Chondrocyte (in vitro differentiated cells): ENCODE data around the gene ZNF423. TPM values are rescaled to one million over a fixed set of nuclear protein-coding genes. Genes with fewer than 3 reads are reported as not detected.

Source experiments
- DNase-seq: peaks from one replicate; pipeline ENCODE4 v3.0.0; 2021; ENCODE audit warnings: mixed read lengths, low spot score
- H3K27ac Mint-ChIP-seq: one replicate; pipeline ENCODE4 v1.8.0; 2021; ENCODE audit warnings: mild to moderate bottlenecking, moderate library complexity, mixed read lengths; ENCODE audit not compliant: unreplicated experiment
- H3K27me3 Mint-ChIP-seq: 2 replicates; pipeline ENCODE4 v1.8.0; 2021; ENCODE audit warnings: low read depth, mixed read lengths
- H3K36me3 Mint-ChIP-seq: 2 replicates; pipeline ENCODE4 v1.8.0; 2021; ENCODE audit warnings: low read depth, mixed read lengths
- H3K4me1 Mint-ChIP-seq: 2 replicates; pipeline ENCODE4 v1.8.0; 2021; ENCODE audit warnings: low read depth, mild to moderate bottlenecking, mixed read lengths
- H3K4me3 Mint-ChIP-seq: one replicate; pipeline ENCODE4 v1.8.0; 2021; ENCODE audit warnings: mild to moderate bottlenecking, moderate library complexity, mixed read lengths; ENCODE audit not compliant: unreplicated experiment
- H3K9me3 Mint-ChIP-seq: 2 replicates; pipeline ENCODE4 v1.8.0; 2021; ENCODE audit warnings: low read depth, mixed read lengths
- CTCF ChIP-seq: fragments of 200-600 bp; sonication (generic); IDR thresholded peaks from 2 replicates; pipeline ENCODE4 v1.5.0; 2021; ENCODE audit warnings: antibody characterized with exemption, mild to moderate bottlenecking, moderate library complexity
- total RNA-seq: library from RNA; stranded (reverse); gene quantifications from 3 replicates; pipeline ENCODE4 v1.2.1, GENCODE V29; 2021

ZNF423 gene
- total RNA-seq, 1 donor from 2014 or later, result 4.7 TPM

- no peak for TF ChIP-seq CTCF
- no peaks in the 10 kb centered on the region for H3K36me3 Mint-ChIP-seq
- peak; percentile 39 for DNase-seq
- H3K9me3 Mint-ChIP-seq, result peaks cover 3% of the 10 kb centered on the region
- H3K4me3 Mint-ChIP-seq, result no peak overlapping the region
- no peak overlapping the region for H3K27ac Mint-ChIP-seq
- peaks cover 7% of the 10 kb centered on the region for H3K4me1 Mint-ChIP-seq
- H3K27me3 Mint-ChIP-seq, result peaks cover 4% of the 10 kb centered on the region
Measured at GRCh38 chr16:49491106-49491670, 364.7 kb downstream of the ZNF423 start.

GRCh38 chr16:49490321-49490705, 365.6 kb downstream of the ZNF423 start:
- peak; percentile 43 for DNase-seq
- TF ChIP-seq CTCF, result no peak
- Mint-ChIP-seq H3K4me1 (peaks cover 7% of the 10 kb centered on the region), H3K27ac (no peak overlapping the region), H3K9me3 (peaks cover 3% of the 10 kb centered on the region), H3K27me3 (peaks cover 4% of the 10 kb centered on the region), H3K4me3 (no peak overlapping the region), H3K36me3 (no peaks in the 10 kb centered on the region)

- no peaks in the 10 kb centered on the region for H3K36me3 Mint-ChIP-seq
- H3K4me1 Mint-ChIP-seq, result peaks cover 7% of the 10 kb centered on the region
- peak; percentile 59 for DNase-seq
- no peak overlapping the region for H3K27ac Mint-ChIP-seq
- H3K4me3 Mint-ChIP-seq, result no peak overlapping the region
- no peak for TF ChIP-seq CTCF
- peaks cover 3% of the 10 kb centered on the region for H3K27me3 Mint-ChIP-seq
- H3K9me3 Mint-ChIP-seq, result peaks cover 3% of the 10 kb centered on the region
Measured at GRCh38 chr16:49489686-49490320, 366.1 kb downstream of the ZNF423 start.

- DNase-seq, result peak; percentile 61
- TF ChIP-seq CTCF, result no peak
- no peak overlapping the region for H3K4me3 Mint-ChIP-seq
- H3K27ac Mint-ChIP-seq, result no peak overlapping the region
- H3K36me3 Mint-ChIP-seq, result no peaks in the 10 kb centered on the region
- peaks cover 7% of the 10 kb centered on the region for H3K4me1 Mint-ChIP-seq
- peaks cover 2% of the 10 kb centered on the region for H3K27me3 Mint-ChIP-seq
- peaks cover 3% of the 10 kb centered on the region for H3K9me3 Mint-ChIP-seq
Measured at GRCh38 chr16:49488740-49489525, 367.0 kb downstream of the ZNF423 start.

- peaks cover 7% of the 10 kb centered on the region for H3K4me1 Mint-ChIP-seq
- no peak for TF ChIP-seq CTCF
Measured at GRCh38 chr16:49488336-49488735, 367.6 kb downstream of the ZNF423 start.

More at GRCh38 chr16:49488336-49488735, 367.6 kb downstream of the ZNF423 start:
- Mint-ChIP-seq H3K36me3 (no peaks in the 10 kb centered on the region), H3K27ac (no peak overlapping the region), H3K27me3 (peaks cover 2% of the 10 kb centered on the region), H3K4me3 (no peak overlapping the region), H3K9me3 (peaks cover 3% of the 10 kb centered on the region)
- peak; percentile 36 for DNase-seq
